ENCODE measurements around the gene HECTD4. TPM values are rescaled to one million over a fixed set of nuclear protein-coding genes. Genes with fewer than 3 reads are reported as not detected.
"Not testable (repeated sequence)": the region's sequence is repeated elsewhere in the genome, so short reads cannot be mapped to it uniquely, and the experiment has no call there.

HECTD4 gene
- total RNA-seq, 1 donor from 2014 or later = 10.4 TPM

DNA sequence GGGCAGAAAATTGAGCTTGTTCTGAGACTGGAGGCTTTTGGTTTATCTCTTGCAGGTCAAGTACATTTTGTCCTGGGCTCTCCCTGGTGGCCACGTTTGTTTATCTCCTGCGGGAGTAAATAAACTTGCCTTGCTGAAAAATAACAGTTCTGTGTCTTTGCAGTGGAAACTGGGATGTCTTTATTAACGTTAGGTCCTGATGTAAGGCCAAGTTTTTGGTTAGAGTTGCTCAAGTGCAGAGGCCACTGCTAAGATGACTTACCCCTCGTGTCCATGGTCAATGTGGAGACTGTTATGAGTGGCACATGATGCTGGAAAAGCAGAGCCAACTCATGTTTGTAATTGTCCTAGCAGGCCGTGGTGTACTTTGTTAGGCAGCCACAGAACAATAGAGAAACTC is 40.3 kb upstream of the HECTD4 start:
- no peak for DNase-seq (ENCODE audit: low read depth)

DNA sequence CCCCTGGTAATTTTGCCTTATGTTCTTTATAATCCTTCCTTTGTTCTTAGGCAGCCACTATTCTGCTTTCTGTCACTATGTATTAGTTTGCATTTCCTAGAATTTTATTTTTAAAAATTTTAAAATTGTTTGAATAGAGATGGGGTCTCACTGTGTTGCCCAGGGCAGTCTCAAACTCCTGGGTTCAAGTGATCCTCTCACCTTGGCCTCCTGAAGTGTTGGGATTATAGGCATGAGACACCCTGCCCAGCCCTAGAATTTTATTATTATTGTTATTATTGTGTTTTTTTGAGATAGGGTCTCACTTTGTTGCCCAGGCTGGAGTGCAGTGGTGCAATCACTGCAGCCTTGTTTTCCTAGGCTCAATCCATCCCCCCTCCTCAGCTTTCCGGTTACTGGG is 39.1 kb upstream of the HECTD4 start:
- H3K4me3 ChIP-seq (ENCODE audit: low read depth, low read length) = no peak overlapping the region
- TF ChIP-seq, protein P1, sequence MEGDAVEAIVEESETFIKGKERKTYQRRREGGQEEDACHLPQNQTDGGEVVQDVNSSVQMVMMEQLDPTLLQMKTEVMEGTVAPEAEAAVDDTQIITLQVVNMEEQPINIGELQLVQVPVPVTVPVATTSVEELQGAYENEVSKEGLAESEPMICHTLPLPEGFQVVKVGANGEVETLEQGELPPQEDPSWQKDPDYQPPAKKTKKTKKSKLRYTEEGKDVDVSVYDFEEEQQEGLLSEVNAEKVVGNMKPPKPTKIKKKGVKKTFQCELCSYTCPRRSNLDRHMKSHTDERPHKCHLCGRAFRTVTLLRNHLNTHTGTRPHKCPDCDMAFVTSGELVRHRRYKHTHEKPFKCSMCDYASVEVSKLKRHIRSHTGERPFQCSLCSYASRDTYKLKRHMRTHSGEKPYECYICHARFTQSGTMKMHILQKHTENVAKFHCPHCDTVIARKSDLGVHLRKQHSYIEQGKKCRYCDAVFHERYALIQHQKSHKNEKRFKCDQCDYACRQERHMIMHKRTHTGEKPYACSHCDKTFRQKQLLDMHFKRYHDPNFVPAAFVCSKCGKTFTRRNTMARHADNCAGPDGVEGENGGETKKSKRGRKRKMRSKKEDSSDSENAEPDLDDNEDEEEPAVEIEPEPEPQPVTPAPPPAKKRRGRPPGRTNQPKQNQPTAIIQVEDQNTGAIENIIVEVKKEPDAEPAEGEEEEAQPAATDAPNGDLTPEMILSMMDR (conservative IDR thresholded peaks at IDR 0.05; ENCODE audit: low read depth, low read length) = no peak
- DNase-seq (ENCODE audit: low read depth) = no peak

More for the DNA sequence above, 40.3 kb upstream of the HECTD4 start:
- TF ChIP-seq, protein P1 (conservative IDR thresholded peaks at IDR 0.05; ENCODE audit: low read depth, low read length) = no peak
- no peak overlapping the region for H3K4me3 ChIP-seq (ENCODE audit: low read depth, low read length)

DNA sequence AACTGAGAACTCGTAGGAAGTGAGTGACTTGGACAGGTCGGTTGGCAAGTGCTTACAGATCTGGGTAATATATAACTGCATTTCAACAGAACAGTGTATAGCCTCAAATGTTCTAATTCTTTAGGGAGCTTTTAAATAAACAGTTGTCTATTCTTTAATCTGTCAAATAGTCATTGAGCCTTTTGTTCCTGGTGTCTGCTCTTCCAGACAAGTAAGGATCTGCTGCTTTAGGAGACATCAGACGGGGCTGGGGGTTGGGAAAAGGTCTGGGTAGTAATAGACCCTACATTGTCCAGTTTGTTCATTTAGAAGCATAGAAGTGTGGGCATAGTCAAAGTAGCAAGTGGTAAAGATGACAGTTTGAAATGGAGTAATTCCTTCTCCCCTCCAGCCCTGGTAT is 38.5 kb upstream of the HECTD4 start:
- TF ChIP-seq, protein P1 (conservative IDR thresholded peaks at IDR 0.05; ENCODE audit: low read depth, low read length) = no peak
- no peak overlapping the region for H3K4me3 ChIP-seq (ENCODE audit: low read depth, low read length)
- DNase-seq (ENCODE audit: low read depth) = no peak

DNA sequence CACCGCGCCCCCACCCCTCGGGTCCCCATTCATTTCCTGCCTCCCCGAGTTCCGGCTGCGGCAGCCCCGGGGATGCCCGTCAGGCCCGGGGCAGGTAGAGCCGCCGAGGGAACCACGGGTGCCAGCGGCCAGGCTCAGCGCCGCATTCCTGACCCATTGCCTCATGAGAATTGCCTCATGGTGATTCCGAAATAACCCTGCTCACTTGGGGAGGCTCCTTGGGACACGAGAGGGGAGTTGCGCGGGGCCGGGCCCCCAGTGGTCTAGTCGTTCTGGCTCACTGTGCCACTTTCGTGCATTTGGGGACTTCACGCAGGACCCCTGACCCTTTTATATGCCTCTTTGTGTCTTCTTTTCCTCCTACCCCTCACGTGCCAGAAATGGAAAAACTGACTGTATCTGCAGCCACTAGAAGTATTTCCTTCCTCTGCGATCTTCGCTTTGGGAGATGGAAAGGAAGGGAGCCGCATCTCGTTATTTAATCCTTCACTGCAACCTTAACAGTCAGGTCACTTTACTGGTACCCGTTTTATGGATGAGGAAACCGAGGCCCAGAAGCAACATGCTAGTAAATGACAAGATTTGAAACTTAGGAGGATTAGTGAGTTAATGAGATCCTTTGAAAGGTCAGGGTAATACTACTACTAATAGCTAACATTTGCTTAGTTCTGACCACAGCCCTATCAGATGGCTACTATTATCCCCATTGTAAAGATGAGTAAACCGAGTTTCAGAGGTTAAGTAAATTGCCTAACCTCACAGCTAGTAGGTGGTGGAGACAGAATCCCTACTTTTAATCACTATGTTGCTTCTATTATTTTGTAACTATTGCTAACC is 37.3 kb upstream of the HECTD4 start:
- H3K4me3 ChIP-seq (ENCODE audit: low read depth, low read length) = peak overlapping the region; percentile 72
- TF ChIP-seq, protein P1 (conservative IDR thresholded peaks at IDR 0.05; ENCODE audit: low read depth, low read length) = peak; percentile 2
- DNase-seq (ENCODE audit: low read depth) = peak; percentile 47

DNA sequence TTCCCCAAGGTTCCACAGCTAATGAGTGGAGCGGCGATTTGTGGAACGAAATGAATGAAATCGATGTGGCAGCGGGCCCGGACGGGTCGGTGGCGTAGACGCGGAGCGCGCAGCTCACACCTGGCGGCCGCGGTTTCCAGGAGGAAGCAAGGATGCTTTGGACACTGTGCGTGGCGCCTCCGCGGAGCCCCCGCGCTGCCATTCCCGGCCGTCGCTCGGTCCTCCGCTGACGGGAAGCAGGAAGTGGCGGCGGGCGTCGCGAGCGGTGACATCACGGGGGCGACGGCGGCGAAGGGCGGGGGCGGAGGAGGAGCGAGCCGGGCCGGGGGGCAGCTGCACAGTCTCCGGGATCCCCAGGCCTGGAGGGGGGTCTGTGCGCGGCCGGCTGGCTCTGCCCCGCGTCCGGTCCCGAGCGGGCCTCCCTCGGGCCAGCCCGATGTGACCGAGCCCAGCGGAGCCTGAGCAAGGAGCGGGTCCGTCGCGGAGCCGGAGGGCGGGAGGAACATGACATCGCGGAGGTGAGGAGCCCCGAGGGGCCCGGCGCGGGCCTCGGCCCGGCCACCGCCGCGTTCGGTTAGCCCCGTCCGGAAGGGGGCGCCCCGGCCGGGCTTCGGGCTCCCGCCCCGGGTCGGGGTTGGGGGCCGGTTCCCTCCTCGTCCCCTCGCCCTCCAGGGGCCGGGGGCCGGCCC is 36.5 kb upstream of the HECTD4 start, which contains the start of gene PTPN11:
Gene PTPN11, plus strand, starts transcription at position 340 of the 689 bp plus-strand sequence. Its CDS starts 165 bp downstream, at position 505.
- no peak for DNase-seq (ENCODE audit: low read depth)
- TF ChIP-seq, protein P1 (conservative IDR thresholded peaks at IDR 0.05; ENCODE audit: low read depth, low read length) = peak; percentile 47
- peak within 1 kb of the TSS; percentile 72 for H3K4me3 ChIP-seq (ENCODE audit: low read depth, low read length)

DNA sequence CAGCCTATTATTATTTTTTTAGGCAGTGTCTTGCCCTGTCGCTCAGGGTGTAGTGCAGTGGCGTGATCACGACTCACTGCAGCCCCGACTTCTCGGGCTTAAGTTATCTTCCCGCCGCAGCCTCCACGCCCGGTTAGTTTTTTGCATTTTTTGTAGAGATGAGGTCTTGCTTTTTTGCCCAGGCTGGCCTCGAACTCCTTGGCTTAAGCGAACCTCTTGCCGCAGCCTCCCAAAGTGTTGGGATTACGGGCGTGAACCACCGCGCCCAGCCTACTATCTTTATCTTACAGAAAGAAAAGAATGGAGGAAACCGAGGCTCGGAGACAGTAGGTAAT is 36.0 kb upstream of the HECTD4 start:
- peak overlapping the region; percentile 72 for H3K4me3 ChIP-seq (ENCODE audit: low read depth, low read length)
- TF ChIP-seq, protein P1 (conservative IDR thresholded peaks at IDR 0.05; ENCODE audit: low read depth, low read length) = no peak
- no peak for DNase-seq (ENCODE audit: low read depth)

DNA sequence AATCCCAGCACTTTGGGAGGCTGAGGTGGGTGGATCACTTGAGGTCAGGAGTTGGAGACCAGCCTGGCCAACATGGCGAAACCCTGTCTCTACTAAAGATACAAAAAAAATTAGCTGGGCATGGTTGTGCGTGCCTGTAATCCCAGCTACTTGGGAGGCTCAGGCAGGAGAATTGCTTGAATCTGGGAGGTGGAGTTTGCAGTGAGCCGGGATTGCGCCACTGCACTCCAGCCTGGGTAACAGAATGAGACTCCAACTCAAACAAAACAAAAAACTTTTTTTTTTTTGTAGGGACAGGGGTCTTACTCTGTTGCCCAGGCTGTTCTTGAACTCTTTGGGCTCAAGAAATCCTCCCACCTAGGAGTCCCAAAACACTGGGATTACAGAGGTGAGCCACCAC is 33.2 kb upstream of the HECTD4 start:
- not testable (repeated sequence) for H3K4me3 ChIP-seq (ENCODE audit: low read depth, low read length); DNase-seq (ENCODE audit: low read depth)

Measured in epithelial cell of proximal tubule (primary cell).